ENCODE data around the gene DENND1A.

Gene DENND1A

DNA sequence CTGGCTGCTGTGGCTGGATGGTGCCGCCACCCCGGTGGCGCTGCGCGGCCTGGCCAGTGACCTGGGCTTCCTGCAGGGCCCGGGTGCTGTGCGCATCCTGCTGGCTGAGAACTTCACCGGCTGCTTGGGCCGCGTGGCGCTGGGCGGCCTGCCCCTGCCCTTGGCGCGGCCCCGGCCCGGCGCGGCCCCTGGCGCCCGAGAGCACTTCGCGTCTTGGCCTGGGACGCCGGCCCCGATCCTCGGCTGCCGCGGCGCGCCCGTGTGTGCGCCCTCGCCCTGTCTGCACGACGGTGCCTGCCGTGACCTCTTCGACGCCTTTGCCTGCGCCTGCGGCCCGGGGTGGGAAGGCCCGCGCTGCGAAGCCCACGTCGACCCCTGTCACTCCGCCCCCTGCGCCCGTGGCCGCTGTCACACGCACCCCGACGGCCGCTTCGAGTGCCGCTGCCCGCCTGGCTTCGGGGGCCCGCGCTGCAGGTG, 556.4 kb downstream of the DENND1A start:
- TF ChIP-seq, protein P1, sequence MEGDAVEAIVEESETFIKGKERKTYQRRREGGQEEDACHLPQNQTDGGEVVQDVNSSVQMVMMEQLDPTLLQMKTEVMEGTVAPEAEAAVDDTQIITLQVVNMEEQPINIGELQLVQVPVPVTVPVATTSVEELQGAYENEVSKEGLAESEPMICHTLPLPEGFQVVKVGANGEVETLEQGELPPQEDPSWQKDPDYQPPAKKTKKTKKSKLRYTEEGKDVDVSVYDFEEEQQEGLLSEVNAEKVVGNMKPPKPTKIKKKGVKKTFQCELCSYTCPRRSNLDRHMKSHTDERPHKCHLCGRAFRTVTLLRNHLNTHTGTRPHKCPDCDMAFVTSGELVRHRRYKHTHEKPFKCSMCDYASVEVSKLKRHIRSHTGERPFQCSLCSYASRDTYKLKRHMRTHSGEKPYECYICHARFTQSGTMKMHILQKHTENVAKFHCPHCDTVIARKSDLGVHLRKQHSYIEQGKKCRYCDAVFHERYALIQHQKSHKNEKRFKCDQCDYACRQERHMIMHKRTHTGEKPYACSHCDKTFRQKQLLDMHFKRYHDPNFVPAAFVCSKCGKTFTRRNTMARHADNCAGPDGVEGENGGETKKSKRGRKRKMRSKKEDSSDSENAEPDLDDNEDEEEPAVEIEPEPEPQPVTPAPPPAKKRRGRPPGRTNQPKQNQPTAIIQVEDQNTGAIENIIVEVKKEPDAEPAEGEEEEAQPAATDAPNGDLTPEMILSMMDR (IDR thresholded peaks at IDR 0.05; ENCODE audit: control insufficient read depth, extremely low read depth, insufficient read depth): peak; percentile 25; the same call in 1 of the 2 replicates
- no peak overlapping the region for H3K4me3 ChIP-seq (ENCODE audit: low read depth, low read length)
- no peak for DNase-seq (ENCODE audit: low read depth)

DNA sequence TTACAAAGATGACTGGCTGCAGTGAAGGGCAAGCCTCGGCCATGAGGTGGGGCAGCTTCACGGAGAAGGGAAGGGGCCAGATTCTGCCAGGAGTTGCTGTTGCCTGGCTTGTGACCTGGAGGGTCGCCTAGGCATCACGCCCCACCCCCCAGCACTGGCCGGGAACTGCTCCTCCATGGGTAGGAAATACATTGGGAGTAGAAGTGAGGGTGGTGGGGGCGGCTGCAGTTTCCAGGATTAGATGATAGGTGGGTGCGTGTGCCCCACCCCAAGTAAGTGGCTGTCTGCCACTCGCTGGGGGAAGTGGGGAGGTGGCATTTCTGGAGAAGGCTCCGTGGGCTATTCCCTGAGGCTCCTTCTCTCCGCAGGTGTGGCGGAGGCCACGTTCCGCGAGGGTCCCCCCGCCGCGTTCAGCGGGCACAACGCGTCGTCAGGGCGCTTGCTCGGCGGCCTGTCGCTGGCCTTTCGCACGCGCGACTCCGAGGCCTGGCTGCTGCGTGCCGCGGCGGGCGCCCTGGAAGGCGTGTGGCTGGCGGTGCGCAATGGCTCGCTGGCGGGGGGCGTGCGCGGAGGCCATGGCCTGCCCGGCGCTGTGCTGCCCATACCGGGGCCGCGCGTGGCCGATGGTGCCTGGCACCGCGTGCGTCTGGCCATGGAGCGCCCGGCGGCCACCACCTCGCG, 557.0 kb downstream of the DENND1A start:
- TF ChIP-seq, protein P1 (IDR thresholded peaks at IDR 0.05; ENCODE audit: control insufficient read depth, extremely low read depth, insufficient read depth): no peak
- no peak overlapping the region for H3K4me3 ChIP-seq (ENCODE audit: low read depth, low read length)
- no peak for DNase-seq (ENCODE audit: low read depth)

DNA sequence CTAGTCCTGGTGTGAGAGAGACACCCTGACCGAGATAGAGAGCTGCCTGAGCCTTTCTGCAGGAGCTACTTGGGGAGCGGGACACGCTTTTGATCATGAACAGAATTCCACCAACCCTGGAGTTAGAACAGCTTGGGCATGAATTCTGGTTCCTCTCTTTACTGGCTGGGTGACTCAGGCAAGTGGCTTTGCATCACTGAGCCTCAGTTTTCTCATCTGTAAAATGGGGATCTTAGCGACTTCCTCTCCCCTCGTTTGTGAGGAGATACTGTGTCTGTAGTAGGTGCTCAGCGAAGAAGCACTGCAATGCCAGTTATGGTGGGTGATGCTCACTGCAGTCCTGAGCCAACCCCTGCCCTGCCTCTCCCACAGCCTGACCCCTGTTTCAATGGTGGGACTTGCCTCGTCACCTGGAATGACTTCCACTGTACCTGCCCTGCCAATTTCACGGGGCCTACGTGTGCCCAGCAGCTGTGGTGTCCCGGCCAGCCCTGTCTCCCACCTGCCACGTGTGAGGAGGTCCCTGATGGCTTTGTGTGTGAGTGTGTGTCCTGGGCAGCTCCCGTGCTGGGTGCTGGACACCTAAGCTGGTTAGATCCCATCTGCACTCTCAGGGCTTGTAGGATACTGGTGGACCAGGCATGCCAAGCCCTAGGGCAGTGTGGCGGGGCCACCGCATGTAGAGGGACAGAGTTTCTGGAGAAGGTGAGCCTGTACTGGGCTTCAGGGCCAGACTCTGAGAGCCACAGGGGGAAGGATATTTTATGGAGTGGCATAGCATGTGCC, 557.9 kb downstream of the DENND1A start:
- DNase-seq (ENCODE audit: low read depth): no peak
- no peak overlapping the region for H3K4me3 ChIP-seq (ENCODE audit: low read depth, low read length)
- TF ChIP-seq, protein P1 (IDR thresholded peaks at IDR 0.05; ENCODE audit: control insufficient read depth, extremely low read depth, insufficient read depth): no peak

DNA sequence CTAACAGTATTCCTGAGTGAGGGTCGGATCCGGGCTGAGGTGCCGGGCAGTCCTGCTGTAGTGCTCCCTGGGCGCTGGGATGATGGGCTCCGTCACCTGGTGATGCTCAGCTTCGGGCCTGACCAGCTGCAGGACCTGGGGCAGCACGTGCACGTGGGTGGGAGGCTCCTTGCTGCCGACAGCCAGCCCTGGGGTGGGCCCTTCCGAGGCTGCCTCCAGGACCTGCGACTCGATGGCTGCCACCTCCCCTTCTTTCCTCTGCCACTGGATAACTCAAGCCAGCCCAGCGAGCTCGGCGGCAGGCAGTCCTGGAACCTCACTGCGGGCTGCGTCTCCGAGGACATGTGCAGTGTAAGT, 558.7 kb downstream of the DENND1A start:
- no peak overlapping the region for H3K4me3 ChIP-seq (ENCODE audit: low read depth, low read length)
- no peak for DNase-seq (ENCODE audit: low read depth)
- TF ChIP-seq, protein P1 (IDR thresholded peaks at IDR 0.05; ENCODE audit: control insufficient read depth, extremely low read depth, insufficient read depth): no peak

DNA sequence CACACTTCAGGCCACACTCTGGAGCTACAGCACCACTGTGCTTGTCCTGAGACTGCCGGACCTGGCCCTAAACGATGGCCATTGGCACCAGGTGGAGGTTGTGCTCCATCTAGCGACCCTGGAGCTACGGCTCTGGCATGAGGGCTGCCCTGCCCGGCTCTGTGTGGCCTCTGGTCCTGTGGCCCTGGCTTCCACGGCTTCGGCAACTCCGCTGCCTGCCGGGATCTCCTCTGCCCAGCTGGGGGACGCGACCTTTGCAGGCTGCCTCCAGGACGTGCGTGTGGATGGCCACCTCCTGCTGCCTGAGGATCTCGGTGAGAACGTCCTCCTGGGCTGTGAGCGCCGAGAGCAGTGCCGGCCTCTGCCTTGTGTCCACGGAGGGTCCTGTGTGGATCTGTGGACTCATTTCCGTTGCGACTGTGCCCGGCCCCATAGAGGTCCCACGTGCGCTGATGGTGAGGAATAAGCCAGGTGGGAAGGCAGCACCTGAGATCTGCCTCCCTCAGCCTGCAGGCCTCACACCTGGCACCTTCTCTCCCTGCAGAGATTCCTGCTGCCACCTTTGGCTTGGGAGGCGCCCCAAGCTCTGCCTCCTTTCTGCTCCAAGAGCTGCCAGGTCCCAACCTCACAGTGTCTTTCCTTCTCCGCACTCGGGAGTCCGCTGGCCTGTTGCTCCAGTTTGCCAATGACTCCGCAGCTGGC, 559.2 kb downstream of the DENND1A start:
- TF ChIP-seq, protein P1 (IDR thresholded peaks at IDR 0.05; ENCODE audit: control insufficient read depth, extremely low read depth, insufficient read depth): no peak; the same call in 1 of the 2 replicates
- DNase-seq (ENCODE audit: low read depth): no peak
- H3K4me3 ChIP-seq (ENCODE audit: low read depth, low read length): no peak overlapping the region

DNA sequence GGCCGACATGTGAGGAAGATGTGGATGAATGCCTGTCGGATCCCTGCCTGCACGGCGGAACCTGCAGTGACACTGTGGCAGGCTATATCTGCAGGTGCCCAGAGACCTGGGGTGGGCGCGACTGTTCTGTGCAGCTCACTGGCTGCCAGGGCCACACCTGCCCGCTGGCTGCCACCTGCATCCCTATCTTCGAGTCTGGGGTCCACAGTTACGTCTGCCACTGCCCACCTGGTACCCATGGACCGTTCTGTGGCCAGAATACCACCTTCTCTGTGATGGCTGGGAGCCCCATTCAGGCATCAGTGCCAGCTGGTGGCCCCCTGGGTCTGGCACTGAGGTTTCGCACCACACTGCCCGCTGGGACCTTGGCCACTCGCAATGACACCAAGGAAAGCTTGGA, 559.8 kb downstream of the DENND1A start:
- TF ChIP-seq, protein P1 (IDR thresholded peaks at IDR 0.05; ENCODE audit: control insufficient read depth, extremely low read depth, insufficient read depth): no peak
- no peak for DNase-seq (ENCODE audit: low read depth)
- no peak overlapping the region for H3K4me3 ChIP-seq (ENCODE audit: low read depth, low read length)

Measured in LNCaP clone FGC (cell line).